ENCODE results near the gene ITSN1.

DNA sequence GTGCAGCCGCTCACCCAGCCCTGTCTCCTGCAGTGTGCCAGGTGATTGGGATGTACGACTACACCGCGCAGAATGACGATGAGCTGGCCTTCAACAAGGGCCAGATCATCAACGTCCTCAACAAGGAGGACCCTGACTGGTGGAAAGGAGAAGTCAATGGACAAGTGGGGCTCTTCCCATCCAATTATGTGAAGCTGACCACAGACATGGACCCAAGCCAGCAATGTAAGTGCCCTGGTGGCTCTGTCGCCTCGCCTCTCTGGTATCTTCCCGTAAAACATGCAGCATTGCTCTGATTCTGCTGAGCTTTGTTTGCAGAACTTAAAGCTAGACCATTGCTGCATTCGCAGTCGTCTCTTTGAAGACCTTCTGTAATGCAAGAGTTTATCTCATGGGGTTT, 194.1 kb downstream of the ITSN1 start:
- TF ChIP-seq POLR2A (IDR thresholded peaks at IDR 0.05; ENCODE audit: low read depth) = no peak
- TF ChIP-seq, protein P1, sequence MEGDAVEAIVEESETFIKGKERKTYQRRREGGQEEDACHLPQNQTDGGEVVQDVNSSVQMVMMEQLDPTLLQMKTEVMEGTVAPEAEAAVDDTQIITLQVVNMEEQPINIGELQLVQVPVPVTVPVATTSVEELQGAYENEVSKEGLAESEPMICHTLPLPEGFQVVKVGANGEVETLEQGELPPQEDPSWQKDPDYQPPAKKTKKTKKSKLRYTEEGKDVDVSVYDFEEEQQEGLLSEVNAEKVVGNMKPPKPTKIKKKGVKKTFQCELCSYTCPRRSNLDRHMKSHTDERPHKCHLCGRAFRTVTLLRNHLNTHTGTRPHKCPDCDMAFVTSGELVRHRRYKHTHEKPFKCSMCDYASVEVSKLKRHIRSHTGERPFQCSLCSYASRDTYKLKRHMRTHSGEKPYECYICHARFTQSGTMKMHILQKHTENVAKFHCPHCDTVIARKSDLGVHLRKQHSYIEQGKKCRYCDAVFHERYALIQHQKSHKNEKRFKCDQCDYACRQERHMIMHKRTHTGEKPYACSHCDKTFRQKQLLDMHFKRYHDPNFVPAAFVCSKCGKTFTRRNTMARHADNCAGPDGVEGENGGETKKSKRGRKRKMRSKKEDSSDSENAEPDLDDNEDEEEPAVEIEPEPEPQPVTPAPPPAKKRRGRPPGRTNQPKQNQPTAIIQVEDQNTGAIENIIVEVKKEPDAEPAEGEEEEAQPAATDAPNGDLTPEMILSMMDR (IDR thresholded peaks at IDR 0.05) = no peak
- TF ChIP-seq POLR2AphosphoS5 (IDR thresholded peaks at IDR 0.05) = no peak

Data from esophagus muscularis mucosa (tissue), 3 donors.